ENCODE data around the gene LDLRAD3.

DNA sequence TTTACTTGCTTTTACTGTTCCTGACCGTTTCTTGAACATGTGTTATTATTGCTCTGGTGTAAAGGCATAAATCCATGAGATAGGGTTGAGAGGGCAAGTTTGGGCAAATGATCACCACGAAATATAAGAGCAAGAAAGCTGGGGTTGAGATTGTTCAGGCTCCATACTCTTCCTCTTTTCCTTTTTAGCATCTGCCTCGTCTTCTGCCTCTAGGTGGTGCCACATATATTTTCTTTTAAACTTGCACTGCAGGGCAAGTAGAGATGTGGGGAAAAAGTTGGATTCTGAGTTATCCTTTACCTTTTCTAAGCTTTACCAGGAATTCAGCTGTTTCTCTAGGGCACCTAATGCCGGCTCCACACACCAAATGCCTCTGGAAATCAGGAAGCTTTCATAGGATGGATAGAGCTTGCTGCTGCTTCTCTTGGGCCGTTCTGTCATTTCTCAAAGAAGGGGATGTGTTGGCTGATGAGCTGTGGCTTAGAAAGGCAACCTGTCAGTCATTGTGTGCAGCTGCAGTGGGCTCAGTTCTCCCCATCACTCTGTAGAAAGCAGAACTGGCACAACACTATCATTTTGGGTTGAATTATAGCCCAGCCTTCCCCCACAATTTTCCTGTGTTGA lies 98.2 kb downstream of the LDLRAD3 start:
- TF ChIP-seq, protein P1, sequence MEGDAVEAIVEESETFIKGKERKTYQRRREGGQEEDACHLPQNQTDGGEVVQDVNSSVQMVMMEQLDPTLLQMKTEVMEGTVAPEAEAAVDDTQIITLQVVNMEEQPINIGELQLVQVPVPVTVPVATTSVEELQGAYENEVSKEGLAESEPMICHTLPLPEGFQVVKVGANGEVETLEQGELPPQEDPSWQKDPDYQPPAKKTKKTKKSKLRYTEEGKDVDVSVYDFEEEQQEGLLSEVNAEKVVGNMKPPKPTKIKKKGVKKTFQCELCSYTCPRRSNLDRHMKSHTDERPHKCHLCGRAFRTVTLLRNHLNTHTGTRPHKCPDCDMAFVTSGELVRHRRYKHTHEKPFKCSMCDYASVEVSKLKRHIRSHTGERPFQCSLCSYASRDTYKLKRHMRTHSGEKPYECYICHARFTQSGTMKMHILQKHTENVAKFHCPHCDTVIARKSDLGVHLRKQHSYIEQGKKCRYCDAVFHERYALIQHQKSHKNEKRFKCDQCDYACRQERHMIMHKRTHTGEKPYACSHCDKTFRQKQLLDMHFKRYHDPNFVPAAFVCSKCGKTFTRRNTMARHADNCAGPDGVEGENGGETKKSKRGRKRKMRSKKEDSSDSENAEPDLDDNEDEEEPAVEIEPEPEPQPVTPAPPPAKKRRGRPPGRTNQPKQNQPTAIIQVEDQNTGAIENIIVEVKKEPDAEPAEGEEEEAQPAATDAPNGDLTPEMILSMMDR (IDR thresholded peaks at IDR 0.05) = peak; percentile 74
- TF ChIP-seq POLR2AphosphoS5 (IDR thresholded peaks at IDR 0.05; ENCODE audit: low read depth, low read length) (no peak), SIN3A (IDR thresholded peaks at IDR 0.05; ENCODE audit: borderline replicate concordance, insufficient read depth, low read depth, low read length) (no peak), TCF7L2 (IDR thresholded peaks at IDR 0.05; ENCODE audit: low read depth, low read length) (no peak)
- TF ChIP-seq, protein P2, sequence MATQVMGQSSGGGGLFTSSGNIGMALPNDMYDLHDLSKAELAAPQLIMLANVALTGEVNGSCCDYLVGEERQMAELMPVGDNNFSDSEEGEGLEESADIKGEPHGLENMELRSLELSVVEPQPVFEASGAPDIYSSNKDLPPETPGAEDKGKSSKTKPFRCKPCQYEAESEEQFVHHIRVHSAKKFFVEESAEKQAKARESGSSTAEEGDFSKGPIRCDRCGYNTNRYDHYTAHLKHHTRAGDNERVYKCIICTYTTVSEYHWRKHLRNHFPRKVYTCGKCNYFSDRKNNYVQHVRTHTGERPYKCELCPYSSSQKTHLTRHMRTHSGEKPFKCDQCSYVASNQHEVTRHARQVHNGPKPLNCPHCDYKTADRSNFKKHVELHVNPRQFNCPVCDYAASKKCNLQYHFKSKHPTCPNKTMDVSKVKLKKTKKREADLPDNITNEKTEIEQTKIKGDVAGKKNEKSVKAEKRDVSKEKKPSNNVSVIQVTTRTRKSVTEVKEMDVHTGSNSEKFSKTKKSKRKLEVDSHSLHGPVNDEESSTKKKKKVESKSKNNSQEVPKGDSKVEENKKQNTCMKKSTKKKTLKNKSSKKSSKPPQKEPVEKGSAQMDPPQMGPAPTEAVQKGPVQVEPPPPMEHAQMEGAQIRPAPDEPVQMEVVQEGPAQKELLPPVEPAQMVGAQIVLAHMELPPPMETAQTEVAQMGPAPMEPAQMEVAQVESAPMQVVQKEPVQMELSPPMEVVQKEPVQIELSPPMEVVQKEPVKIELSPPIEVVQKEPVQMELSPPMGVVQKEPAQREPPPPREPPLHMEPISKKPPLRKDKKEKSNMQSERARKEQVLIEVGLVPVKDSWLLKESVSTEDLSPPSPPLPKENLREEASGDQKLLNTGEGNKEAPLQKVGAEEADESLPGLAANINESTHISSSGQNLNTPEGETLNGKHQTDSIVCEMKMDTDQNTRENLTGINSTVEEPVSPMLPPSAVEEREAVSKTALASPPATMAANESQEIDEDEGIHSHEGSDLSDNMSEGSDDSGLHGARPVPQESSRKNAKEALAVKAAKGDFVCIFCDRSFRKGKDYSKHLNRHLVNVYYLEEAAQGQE (IDR thresholded peaks at IDR 0.05; ENCODE audit: insufficient read depth in 1 of 2, low read depth in 2 of 2, low read length in 1 of 2) = no peak

Measured in Panc1 (cell line).